ENCODE results near the gene NTN4. TPM values are rescaled to one million over a fixed set of nuclear protein-coding genes. Genes with fewer than 3 reads are reported as not detected.

The NTN4 gene
- total and polyA plus RNA-seq, 10 of the 15 experiments (the other 5 are each of a cell fraction or from before 2014, with no cell fraction given), result 0.15 TPM; not detected in 9

- SMC1A ChIA-PET (ENCODE audit: uncharacterized antibody, unreplicated experiment), result no interaction called here
- intact Hi-C loops (cut with micrococcal nuclease; ENCODE audit: unreplicated experiment), result no loop called here
- no peak for TF ChIP-seq RCOR1 (conservative IDR thresholded peaks at IDR 0.05; ENCODE audit: low read depth, low read length)
- no peak for TF ChIP-seq CEBPZ (IDR thresholded peaks at IDR 0.05; ENCODE audit: low read depth, low read length)
- no peak for TF ChIP-seq TBL1XR1 (IDR thresholded peaks at IDR 0.05; ENCODE audit: low read depth, low read length)
- TF ChIP-seq IKZF1 (conservative IDR thresholded peaks at IDR 0.05), result no peak
- no peak for TF ChIP-seq SIX5 (IDR thresholded peaks at IDR 0.05; ENCODE audit: low read depth, low read length, severe bottlenecking)
- no peak for TF ChIP-seq CHD4 (IDR thresholded peaks at IDR 0.05)
- TF ChIP-seq BCL3 (IDR thresholded peaks at IDR 0.05; ENCODE audit: borderline replicate concordance, insufficient read depth, low read depth, low read length, poor library complexity, severe bottlenecking), result no peak
- TF ChIP-seq CBFB (IDR thresholded peaks at IDR 0.05; ENCODE audit: low read depth), result no peak
- no peak for TF ChIP-seq USF2 (IDR thresholded peaks at IDR 0.05; ENCODE audit: borderline replicate concordance, low read depth, low read length)
- no peak for TF ChIP-seq EZH2 (IDR thresholded peaks at IDR 0.05; ENCODE audit: borderline replicate concordance, control insufficient read depth, low read depth, low read length)
- no peak for TF ChIP-seq EP300 (IDR thresholded peaks at IDR 0.05; ENCODE audit: borderline replicate concordance in 1 of 2, control insufficient read depth in 1 of 2, low read depth in 2 of 2, low read length in 2 of 2)
- TF ChIP-seq ZNF592 (IDR thresholded peaks at IDR 0.05), result no peak
- TF ChIP-seq ZNF217 (IDR thresholded peaks at IDR 0.05), result no peak
- no peak for TF ChIP-seq SMC3 (IDR thresholded peaks at IDR 0.05; ENCODE audit: borderline replicate concordance, low read length)
Observed at GRCh38 chr12:95759039-95759438, 31.5 kb downstream of the NTN4 start.

More at GRCh38 chr12:95759039-95759438, 31.5 kb downstream of the NTN4 start:
- no peaks in the 10 kb centered on the region for H3K79me2 ChIP-seq (ENCODE audit: control insufficient read depth, insufficient read depth, low read length)
- no peak overlapping the region for H3K27ac ChIP-seq (ENCODE audit: control insufficient read depth, insufficient read depth)
- WGBS (ENCODE audit: insufficient coverage, insufficient replicate concordance, low lambda C conversion rate, missing lambda C conversion rate), result 55% methylated on average over 3 of the region's 3 CpGs
- RAD21 ChIA-PET (ENCODE audit: unreplicated experiment), result no interaction called here
- in situ Hi-C loops (cut with MboI), result no loop called here
- no peak for DNase-seq (ENCODE audit: low read depth, low spot score)
- no peaks in the 10 kb centered on the region for H3K9me3 ChIP-seq (replicated peaks; ENCODE audit: control insufficient read depth, insufficient read depth, low read length)
- no peak overlapping the region for H3K4me2 ChIP-seq (ENCODE audit: control insufficient read depth, insufficient read depth)
- H3K9ac ChIP-seq (ENCODE audit: control insufficient read depth, insufficient read depth, low read length), result no peak overlapping the region
- no peak for FAIRE-seq
- BruUV-seq (replicated peaks), result no TSS peak
- no peaks in the 10 kb centered on the region for H3K36me3 ChIP-seq (ENCODE audit: control insufficient read depth in 2 of 2, insufficient read depth in 2 of 2, low read length in 1 of 2)
- no peaks in the 10 kb centered on the region for H3K27me3 ChIP-seq (replicated peaks in 1 of 2; ENCODE audit: control insufficient read depth in 2 of 2, insufficient read depth in 2 of 2, low read length in 1 of 2)
- H3K4me3 ChIP-seq, result no peak overlapping the region
- POLR2A ChIA-PET, result no interaction called here
- H2AFZ ChIP-seq (ENCODE audit: control insufficient read depth, low read depth, low read length), result no peak overlapping the region
- CTCF ChIA-PET, result no interaction called here
- H3K4me1 ChIP-seq (ENCODE audit: control insufficient read depth, insufficient read depth, low read length), result no peaks in the 10 kb centered on the region
- ATAC-seq, result no peak
- no peaks in the 10 kb centered on the region for H4K20me1 ChIP-seq (ENCODE audit: control insufficient read depth, insufficient read depth)
